Kidney capillary endothelial cell (primary cell): ENCODE data around the gene INTS1.
A peak's percentile ranks its signal among the peaks of the same experiment; 100 is the strongest.

ENCODE experiments used
- DNase-seq: peaks from one replicate; pipeline ENCODE4 v3.0.0-alpha.2; 2018; ENCODE audit warnings: low spot score

The INTS1 gene

GRCh38 chr7:1485156-1485555, 19.0 kb downstream of the INTS1 start:
- DNase-seq: no peak

GRCh38 chr7:1484569-1484968, 19.6 kb downstream of the INTS1 start:
- no peak for DNase-seq

GRCh38 chr7:1483536-1484505, 20.4 kb downstream of the INTS1 start:
- DNase-seq: no peak

GRCh38 chr7:1483079-1483478, 21.1 kb downstream of the INTS1 start:
- no peak for DNase-seq

DNA sequence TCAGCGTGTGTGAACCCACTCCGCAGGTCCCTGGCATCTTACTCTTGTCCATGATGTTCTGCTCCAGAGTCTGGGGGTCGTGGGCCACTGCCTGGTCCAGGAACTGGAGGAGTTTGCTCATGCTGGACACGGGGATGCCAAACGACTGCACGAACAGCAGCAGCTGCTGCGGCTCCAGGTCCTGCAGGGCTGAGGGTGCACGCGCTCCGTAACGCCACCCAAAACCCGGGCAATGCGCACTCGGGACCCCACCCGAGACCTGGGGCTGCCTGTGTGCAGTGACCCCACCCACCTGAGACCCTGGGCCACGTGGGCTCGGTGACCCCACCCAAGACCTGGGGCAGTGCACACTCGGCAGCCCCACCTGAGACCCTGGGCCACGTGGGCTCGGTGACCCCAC, 22.9 kb downstream of the INTS1 start:
- DNase-seq: no peak

DNA sequence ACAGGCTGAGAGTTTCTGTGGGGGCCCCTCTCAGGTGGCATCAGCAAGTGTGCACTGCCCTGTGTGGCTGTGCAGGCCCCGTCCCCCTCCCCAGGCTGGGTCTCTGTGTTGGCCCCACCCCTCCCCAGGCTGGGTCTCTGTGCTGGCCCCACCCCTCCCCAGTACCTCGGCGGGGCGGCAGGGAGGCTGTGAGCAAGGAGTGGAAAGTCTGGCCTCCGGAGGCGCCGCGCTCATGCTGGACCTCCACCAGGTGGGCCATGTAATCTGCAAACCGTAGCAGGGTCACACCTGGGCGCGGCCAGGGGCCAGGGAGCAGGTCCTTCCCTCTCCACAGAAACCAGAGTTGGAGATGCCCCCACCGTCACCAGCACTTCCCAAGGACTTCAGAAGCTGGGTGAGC, 23.5 kb downstream of the INTS1 start:
- no peak for DNase-seq

DNA sequence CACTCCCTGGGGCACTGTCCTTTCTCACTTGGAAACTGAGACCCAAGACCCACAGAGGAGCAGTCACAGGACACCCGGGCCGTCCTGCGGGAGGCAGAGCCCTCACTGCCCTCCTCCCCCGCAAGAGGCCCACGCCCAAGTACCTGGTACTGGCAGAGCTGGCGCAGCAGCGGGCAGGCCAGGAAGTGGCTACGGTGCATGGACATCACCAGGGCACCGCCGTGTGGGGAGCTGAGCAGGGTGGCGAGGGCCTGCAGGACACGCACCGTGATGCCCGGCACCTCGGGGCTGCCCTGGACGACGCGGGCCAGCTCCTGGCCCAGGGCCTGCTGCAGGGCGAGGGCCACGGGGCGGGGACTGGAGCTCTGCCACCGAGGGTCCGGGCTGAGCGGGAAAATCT, 24.9 kb downstream of the INTS1 start:
- DNase-seq: no peak

- no peak for DNase-seq
Observed at GRCh38 chr7:1478480-1478879, 25.7 kb downstream of the INTS1 start.

GRCh38 chr7:1476859-1477258, 27.3 kb downstream of the INTS1 start:
- DNase-seq: no peak

DNA sequence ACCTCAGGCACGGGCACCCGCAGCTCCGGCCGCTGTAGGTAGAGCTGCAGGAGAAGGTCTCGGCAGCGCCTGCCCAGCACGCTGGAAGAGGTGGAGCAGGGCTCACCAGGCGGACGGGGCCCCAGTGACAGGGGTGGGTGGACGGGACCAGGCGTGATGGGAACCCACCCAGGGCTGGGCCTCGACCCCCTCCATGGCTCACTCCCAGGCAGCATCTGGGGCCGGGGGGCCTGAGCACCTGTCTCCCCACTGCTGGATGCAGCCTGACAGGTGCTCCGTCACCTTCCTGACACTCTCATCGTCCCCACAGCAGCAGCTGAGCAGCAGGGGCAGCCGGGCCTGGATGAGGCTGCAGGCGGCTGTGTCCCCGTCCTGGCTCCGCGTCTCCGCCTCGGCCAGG, 28.2 kb downstream of the INTS1 start:
- DNase-seq: no peak

DNA sequence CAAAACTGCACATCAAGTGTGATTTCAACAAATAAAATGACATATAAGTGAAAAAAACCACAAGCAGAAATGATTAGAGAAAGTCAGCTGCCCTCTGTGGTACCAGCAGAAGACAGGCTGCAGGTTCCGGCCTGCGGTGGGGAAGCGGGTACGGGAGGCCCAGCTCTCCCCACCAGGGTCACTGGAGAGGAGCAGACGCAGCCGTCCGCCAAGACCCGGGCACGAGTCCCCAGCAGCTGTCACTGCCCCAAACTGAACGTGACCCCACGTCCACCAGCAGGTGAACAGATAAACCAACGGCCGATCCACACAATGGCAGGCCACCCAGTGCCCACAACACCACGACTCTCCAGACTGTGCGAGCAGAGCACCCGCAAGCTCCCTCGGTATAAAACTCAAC, 28.8 kb downstream of the INTS1 start:
- DNase-seq: no peak

DNA sequence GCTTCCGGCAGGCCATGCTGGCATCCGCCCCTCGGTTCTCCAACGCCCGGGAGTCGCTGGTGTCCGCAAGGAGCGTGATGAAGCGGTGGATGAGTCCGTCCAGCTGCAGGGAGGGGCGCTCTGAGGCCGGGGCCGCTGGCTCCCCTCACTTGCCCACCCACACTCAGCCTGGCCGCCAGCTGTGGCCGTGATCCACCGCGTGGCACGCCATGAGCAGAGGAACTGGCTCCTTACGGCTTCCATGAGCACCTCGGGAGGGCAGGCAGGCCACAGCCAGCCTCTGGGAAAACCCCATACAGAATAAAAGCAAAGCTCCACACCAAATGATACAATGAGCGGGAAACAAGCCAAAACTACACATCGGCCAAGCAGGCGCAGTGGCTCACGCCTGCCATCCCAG, 29.5 kb downstream of the INTS1 start:
- no peak for DNase-seq

DNA sequence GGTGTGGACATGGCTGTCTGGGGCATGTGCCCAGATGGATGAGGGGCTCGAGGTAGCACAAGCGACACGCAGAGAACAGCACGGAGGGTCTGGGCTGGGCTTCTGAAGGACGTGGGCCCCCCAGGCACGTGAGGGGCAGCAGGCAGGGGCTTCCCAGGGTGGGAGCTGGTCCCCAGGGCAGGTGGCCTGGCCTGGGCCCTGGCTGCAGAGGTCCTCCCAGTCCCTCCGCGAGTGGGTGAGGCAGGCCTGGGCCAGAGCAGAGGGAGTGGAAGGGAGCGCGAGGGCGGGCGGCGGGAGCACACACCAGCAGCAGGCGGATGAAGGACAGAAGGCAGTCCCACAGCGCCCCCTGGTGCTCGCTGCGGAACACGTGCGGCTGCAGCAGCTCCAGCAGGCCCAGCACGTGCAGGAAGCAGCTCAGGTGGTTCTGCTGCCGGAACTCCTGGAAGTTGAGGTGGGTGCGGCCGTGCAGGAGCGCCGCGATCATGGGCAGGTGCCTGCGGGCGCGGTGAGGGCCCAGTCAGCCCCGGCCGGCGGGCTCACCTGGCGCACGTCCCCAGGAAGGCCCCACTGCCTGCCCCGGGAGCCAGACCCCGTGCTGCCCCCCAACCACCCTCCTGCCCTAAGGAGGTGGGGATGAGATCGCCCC, 30.2 kb downstream of the INTS1 start:
- DNase-seq: peak; percentile 80

DNA sequence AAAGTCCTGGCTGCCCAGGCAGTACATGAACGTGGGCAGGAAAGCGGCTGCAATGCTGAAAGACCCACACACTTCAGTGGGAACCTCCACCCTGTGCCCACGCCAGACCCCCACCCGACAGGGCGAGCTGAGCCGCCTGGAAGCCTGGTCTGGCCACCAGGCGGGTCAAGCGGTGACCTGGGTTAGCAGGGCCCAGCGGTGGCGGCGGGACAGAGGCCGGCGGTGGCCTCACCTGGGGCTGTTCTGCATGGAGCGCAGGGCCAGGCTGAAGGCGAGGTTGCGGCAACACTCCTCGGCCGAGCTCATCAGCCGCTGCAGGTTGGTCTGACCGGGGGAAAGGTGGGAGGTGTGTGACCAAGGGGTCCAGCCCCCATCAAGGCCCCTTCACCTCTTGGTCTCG, 33.3 kb downstream of the INTS1 start:
- no peak for DNase-seq

- DNase-seq: no peak
Observed at GRCh38 chr7:1468643-1469298, 35.4 kb downstream of the INTS1 start.

GRCh38 chr7:1468203-1468602, 36.0 kb downstream of the INTS1 start:
- no peak for DNase-seq

DNA sequence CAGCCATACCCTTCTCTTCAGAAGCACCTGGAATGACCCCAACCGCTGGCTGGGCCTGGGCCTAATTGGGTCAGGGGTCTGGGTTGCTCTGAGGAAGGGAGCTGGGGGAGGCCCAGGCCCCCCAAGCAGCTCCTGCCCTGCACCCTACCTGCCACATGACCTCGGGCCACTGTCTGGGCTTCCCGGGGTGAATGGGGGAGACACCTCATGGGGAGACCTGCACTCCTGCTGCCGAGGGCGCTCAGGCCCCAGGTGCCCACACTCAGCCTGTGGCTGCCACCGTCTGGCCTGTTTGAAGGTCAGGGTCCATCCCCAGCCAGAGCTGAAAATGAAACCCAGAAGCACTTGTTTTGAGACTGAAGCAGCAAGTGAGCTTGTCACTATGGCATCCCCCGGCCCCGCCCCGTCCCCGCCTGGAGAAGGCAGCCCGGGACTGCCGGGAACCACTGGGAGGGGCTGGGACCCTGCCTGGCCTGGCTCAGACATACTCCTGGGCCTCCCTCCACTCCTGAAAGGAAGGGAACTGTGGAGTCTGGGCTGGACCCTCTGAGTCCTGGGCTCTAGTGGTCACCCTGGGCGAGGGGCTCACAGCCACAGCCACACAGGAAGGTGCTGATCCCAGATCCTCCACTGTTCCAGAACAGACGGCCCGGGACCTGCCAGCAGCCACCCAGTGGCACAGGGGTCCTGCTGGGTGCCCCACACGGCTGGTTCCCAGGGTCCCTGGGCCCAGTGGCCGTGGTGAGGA, 37.5 kb downstream of the INTS1 start:
- no peak for DNase-seq

GRCh38 chr7:1464694-1465093, 39.5 kb downstream of the INTS1 start:
- DNase-seq: no peak

GRCh38 chr7:1463676-1464223, 40.4 kb downstream of the INTS1 start:
- DNase-seq: no peak

GRCh38 chr7:1461646-1462375, 42.4 kb downstream of the INTS1 start:
- no peak for DNase-seq
